CD4-positive, alpha-beta T cell treated with Interleukin-6 for 4 hours (primary cell): Measurements from ENCODE around the gene FXYD3.
A peak's percentile ranks its signal among the peaks of the same experiment; 100 is the strongest.
"Not testable (repeated sequence)": the region's sequence is repeated elsewhere in the genome, so short reads cannot be mapped to it uniquely, and the experiment has no call there.

Experiments
- DNase-seq: peaks from one replicate; pipeline ENCODE4 v3.0.0-alpha.2; 2020; ENCODE audit warnings: mixed read lengths

Gene FXYD3

DNA sequence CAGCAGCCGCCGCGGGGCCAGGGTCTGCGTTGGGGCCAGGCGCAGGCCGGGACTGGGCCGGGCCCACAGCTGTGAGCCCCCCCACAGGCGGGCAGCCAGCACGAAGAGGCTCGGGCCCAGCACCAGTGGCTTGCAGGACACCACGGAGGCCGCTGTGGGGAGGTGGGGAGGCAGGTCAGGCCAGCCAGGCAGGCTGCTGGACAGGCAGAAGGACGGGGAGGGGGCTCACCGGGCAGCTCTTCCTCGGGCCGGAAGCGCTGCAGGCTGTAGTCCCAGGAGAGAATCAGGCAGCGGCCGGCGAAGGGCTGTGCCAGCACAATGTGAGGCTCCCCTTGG, 11.0 kb downstream of the FXYD3 start:
- DNase-seq: no peak

DNA sequence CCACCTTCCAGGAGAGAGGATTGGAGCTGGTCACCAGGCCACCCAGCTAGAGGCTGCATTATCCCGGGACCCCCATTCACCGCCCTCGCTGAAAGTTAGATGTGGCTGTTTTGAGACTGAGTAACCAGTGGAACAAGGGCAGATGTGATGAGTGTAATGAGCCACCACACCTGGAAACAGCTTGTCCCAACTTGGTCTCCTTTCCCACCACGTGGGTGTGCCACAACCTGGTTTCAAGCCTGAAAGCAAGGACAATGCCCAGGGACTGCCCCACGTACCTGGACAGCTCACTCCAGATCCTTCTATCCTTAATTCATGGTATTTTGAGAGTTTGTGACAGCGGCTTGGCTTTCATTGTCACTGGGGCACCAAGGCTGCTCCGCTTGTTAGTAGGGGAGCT, 12.2 kb downstream of the FXYD3 start:
- no peak for DNase-seq

DNA sequence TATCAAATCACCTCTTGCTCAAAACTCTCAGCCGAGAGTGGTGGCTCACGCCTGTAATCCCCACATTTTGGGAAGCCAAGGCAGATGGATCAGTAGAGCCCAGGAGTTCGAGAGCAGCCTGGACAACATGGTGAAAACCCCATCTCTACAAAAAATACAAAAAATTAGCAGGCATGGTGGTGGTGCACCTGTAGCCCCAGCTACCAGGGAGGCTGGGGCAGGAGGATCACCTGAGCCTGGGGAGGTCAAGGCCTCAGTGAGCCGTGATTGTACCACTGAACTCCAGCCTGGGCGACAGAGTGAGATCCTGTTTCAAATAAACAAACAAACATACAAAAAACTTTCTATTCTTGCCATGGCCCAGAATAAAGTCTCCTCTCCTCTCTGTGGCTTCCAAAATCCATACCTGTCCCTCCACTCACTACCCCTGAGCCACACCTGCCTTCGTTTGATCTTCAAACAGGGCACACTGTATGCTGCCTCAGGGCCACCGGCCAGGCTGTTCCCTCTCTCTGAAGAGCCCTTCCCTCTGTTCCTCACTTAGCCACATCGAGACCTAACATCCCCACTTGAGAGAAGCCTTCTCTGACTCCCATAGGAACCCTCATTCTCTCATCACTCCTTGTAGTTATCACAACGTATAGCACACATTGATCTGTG, 12.9 kb downstream of the FXYD3 start:
- no peak for DNase-seq

DNA sequence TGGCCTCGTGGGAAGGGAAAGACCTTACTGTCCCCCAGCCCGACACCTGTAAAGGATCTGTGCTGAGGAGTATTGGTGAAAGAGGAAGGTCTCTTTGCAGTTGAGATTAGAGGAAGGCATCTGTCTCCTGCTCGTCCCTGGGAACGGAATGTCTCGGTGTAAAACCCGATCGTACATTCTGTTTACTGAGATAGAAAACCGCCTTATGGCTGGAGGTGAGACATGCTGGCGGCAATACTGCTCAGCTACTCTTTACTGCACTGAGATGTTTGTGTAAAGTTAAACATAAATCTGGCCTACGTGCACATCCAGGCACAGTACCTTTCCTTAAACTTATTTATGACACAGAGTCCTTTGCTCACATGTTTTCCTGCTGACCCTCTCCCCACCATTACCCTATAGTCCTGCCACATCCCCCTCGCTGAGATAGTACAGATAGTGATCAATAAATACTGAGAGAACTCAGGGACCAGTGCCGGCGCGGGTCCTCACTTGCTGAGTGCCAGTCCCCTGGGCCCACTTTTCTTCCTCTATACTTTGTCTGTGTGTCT, 14.2 kb downstream of the FXYD3 start:
- DNase-seq: not testable (repeated sequence)

DNA sequence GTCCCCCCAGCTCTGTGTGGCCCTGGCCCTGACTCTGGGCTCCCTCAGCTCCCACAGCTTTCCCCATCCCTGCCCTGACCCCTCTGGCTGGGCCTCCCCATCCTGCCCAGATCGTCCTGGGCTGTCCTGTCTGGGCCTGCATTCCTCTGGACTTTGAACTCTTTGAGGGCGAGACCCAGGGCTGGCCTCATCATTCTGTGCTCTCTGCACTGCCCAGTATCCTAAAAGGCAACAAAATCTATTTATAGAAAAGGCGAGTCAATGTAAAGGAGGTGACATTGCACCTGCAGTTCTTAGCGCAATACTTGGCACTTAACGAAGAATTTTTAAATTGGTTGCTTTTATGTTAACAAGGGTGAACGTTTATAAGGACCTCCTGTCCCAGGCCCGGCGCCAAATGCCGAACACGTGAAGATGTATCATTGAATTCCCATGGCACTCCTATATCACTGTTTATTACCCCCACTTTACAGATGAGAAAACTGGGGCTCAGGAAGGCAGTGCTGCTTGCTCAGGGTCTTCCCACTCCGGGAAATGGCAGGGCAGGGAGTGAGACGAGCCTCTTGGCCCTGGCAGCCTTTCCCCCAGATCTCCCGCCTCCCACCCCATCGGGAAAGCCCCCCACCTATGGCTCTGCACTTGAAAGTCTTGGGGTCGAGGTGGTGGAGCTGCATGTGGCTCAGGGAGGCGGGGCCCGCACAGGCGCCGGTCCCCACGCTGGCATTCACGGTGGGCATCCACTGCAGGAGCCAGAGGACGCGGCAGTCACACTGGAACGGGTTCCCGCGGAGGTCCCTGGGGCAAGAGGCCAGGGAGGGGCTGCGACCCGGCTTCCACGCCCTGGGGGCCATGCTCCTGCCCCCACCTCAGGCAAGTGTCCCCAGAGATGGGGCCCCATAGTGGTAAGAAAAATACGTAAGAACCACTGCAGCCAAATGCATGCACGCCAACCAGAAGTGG, 15.4 kb downstream of the FXYD3 start:
- no peak for DNase-seq

DNA sequence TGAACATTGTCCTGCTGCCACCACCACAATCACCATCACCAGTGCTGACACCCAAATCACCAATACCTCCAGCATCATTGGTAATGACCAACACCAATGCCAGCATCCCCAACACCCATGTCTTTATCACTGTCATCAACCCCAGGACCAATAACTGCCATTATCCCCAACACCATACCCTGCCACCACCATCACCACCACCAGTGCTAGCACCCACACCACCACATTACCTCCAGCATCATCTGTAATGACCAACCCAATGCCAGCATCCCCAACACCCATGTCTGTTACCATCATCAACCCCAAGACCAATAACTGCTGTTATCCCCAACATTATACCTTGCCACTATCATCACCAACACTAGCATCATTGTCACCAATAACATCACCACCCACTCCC, 16.6 kb downstream of the FXYD3 start:
- no peak for DNase-seq

DNA sequence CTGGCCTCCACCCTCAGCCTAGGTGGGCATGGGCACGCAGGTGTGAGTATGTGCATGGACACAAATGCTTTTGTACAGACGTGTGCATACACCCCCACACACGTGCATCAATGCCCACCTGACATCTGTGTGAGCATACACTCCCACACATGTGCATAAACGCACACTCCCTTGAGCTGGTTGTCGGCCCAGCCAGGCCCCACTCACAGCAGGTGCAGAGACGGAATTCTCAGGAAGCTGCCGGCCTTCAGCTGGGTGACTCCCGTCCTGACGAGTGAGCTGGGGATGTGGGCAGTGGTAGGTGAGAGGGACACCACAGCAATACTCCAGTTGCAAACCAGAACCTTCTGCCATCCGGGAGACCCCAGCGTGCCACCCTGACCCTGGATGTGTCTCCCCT, 18.2 kb downstream of the FXYD3 start:
- DNase-seq: no peak

DNA sequence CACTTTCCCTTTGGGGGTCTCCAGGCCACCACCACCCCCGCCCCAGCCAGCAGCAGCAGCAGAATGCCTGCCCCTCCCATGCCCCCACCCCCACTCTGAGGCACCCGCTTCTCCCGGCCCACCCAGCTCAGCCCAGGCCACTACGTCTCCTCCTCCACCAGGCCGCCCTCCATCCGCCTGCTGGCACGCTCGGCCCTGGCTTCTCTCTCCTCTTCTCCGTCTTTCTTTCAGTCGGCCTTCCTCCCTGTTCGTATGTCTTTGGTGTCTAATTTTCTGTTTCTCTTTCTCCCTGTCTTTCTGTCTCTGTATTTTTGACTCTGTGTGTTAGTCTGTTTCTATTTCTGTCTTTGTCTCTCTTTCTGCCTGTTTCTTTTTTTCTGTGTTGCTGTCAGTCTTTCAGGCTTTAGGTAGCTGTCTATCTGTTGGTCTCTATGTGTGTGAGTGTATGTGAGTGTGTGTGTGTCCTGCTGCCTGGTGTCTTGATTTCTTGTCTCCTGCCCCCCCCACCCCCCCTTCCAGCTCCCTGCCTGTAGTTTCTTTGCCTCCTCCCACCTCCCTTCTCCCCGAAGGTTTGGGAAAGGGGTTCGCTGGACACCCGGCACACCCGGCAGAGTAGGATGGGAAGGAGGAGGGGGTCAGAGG, 19.1 kb downstream of the FXYD3 start, which contains the start of gene LGI4:
Gene LGI4 (minus strand): TSS at position 459 of the 642 bp plus-strand sequence. CDS start 379 bp downstream, at position 80.
- no peak for DNase-seq

DNA sequence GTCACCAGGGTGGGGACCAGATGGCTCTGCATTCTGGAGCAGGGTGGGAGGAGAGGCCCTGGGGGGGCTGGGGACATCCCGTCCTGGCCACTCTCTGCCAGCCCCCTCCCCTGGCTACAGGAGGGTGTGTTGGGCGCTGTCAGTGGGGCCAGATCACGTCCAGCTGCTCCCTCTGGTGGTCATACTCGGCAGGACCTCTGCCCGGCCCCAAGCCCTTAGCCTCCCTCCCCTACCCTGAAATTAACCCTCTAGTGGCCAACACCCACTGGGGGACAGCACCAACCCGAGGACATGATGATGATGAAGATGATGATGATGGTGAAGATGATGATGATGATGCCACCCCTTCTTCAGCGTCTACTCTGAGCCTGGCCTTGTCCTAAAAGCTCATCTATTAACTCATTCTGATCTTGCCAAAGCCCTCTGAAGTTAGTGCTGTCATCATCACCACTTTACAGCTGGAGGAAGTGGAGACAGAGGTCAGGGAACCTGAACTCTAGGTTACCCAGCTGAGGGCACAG, 19.8 kb downstream of the FXYD3 start:
- DNase-seq: peak; percentile 66

DNA sequence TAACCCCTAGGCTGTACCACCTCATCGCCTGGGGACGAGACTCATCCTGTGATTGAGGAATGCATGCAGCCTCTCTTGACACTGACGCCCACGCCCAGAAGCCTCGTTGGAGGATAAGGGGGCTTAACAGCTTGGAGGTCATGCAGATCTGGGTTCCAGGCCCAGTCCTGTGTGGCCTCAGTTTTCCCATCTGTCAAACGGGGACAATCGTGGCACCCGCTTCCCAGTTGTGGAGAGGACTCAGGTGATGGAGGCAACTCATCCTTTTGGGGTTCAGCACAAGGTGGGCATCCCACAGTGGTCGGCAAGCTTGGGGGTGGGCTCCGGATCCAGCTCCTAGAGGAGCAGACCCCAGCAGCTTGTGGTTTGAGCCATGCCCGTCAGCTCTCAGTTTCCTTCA, 20.6 kb downstream of the FXYD3 start:
- no peak for DNase-seq

DNA sequence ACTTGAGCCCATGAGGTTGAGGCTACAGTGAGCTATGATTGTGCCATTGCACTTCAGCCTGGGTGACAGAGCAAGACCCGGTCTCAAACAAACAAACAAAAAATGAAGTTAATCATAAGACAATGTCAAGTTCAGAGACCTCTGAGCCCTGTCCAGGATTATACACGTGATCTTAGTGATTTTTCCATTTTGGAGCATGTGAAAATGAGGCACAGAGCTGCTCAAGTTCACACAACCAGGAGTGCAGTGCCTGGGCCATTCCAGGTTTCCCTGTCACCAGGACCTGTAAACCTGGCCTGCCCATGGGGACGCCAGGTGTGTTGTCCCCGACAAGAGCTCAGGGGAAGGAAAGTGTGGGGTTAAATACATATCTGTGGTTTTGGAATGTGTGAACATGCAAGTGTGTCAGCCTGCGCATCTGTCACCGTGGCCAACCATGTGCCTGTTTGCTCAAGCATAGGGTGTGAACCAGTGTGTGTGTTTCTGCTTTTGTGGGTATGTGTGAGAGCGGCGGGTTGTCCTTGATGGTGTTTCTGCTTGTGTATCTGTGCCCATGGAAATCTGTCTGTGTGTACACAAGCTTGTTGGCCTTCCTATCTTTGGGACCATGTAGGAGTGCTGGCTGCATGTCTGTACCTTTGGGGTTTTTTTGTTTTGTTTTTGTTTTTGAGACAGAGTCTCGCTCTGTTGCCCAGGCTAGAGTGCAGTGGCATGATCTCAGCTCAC, 21.5 kb downstream of the FXYD3 start:
- no peak for DNase-seq

DNA sequence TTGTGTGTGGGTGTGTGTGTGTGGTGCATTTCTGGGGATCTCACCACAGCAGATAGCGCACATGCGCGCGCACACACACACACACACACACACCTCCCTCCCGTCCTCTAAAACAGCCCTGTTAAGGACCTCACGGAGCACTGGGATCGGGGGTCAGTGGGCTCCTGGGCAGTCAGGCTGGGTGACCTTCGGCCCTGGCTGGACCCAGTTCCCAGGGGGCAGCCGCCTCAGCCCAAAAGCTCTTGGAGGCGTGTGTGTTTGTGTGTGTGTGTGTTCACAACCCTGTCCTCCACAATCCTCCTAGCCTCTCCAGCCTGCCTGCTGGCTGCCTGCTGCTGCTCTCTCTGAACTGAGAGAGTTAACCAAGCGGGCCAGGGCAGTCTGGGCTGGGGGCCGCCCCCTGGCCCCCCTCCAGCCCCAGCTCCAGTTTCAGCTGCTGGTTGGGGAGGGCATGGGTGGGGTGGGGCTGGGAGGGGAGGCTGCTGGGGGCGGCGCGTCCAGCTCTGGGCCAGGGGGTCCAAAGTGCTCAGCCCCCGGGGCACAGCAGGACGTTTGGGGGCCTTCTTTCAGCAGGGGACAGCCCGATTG, 22.8 kb downstream of the FXYD3 start, which contains the start of gene FXYD1:
Gene FXYD1 (plus strand): TSS at position 520 of the 588 bp plus-strand sequence. CDS start 1,256 bp downstream, outside the sequence.
- DNase-seq: no peak

DNA sequence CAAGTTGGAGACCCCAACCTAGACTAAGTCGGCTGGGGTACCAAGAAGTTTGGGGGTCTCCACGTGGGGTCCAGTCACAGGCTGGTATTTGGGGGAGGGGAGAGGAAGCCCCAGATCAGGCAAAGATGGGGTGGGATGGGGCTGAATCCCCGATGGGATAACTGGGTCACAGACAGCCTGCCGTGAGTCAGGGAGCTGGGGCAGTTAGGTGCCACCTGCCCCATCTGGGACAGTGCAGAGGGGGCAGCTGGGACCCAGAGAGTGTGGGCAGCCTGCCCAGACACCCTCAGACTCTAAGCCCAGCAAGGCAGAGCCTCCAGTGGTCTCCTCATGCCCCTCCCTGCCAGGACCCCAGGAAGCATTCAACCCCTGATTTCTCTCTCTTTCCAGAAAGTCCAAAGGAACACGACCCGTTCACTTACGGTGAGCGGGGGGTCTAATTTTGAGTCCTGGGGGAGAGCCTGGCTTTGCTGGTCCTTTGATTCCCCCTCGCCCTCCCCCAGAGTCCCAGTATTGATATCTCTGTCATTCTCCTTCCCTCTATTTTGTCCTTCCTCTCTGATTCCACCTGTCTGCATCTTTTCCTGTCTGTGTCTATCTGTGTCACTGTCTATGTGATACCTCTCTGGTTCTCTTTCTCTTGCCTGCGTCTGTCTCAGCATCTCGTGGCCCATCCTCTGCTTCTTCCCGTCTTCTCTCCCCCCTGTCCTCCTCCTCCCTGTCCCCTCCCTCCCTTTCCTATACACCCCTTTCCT, 24.8 kb downstream of the FXYD3 start:
- DNase-seq: no peak

DNA sequence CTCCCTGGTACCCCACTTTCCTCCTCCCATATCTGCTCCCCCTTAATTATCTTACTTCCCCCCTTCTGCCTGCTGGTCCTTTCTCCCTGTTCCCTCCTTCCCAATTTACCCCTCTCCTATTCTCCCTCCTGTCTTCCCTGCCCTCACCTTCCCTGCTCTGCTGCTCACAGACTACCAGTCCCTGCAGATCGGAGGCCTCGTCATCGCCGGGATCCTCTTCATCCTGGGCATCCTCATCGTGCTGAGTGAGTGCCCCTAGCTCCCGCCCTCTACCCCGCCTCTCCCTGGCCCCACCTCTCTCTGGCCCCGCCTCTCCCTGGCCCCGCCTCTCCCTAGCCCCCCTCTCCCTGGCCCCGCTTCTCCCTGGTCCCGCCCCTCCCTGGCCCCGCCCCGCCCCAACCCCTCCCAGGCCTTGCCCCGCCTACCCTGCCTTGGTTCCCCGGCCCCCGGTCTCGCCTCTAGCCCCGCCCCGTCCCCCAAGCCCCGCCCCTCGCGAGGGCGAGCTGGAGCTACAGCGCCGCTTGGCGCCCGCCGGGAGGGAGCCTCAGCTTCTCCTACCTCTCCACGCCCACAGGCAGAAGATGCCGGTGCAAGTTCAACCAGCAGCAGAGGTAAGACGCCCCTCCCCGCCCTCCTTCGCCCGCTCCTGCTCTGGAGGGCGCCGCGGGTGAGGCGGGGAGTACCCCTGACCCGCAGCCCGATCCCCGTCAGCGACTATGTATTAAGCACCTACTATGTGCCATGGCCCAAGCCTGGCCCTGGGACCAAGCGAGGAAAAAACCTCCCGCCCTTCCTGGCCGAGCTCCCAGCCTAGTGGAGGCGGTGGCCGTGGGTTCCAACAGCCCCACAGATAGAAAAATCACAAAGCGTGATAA, 25.6 kb downstream of the FXYD3 start:
- peak; percentile 98 for DNase-seq

DNA sequence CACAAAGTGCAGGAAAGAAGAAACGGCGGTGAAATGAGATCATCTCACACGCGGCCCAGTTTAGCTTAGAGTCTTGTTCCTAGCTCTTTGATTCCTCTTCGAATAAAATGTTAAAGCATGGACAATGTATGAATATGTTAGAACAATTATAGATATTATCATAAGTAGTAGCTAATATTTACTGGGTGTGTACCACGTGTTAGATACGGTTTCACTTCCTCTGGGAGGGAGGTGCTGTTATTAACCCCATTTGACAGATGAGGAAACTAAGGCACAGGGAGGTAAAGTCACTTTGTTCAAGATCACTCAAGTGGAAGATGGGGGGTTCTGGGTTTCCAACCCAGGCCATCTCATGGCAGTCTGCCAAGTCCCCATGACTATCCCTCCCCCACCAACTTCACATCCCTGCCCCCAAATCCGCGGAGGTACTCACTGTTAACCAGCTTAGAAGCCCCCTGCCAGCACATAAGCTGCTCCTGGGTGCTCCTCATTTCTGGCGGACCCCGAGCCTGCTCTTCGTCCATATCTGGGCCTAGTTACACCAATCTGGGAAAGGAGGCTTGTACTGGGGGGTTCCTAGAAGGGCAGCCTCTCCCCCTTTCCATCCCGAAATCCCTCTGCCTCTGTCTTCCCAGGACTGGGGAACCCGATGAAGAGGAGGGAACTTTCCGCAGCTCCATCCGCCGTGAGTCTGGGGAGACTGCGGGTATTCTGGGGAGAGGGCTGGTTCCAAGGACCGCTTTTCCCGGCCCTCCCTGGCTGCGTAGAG, 26.4 kb downstream of the FXYD3 start:
- peak; percentile 37 for DNase-seq

DNA sequence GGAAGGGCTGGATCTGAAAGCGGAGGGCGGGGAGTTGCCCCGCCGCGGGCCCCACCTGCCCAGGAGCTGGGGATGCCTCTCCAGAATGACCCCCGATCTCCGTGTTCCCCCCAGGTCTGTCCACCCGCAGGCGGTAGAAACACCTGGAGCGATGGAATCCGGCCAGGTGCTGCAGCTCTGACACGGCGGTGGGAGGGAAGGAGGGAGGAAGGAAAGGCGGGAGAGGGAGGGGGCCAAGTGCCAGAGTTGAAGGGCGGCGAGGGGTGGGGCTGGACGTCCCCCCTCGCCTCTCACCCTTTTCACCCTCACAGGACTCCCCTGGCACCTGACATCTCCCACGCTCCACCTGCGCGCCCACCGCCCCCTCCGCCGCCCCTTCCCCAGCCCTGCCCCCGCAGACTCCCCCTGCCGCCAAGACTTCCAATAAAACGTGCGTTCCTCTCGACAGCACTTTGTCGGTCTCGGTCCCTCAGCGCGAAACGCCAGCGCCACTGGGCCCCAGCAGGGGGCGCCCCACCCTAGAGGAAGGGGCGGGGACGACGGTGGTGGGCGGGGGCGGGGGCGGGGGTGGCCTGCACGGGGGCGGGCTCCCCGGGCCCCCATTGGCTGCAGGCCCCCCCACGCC, 27.1 kb downstream of the FXYD3 start:
- peak; percentile 78 for DNase-seq

DNA sequence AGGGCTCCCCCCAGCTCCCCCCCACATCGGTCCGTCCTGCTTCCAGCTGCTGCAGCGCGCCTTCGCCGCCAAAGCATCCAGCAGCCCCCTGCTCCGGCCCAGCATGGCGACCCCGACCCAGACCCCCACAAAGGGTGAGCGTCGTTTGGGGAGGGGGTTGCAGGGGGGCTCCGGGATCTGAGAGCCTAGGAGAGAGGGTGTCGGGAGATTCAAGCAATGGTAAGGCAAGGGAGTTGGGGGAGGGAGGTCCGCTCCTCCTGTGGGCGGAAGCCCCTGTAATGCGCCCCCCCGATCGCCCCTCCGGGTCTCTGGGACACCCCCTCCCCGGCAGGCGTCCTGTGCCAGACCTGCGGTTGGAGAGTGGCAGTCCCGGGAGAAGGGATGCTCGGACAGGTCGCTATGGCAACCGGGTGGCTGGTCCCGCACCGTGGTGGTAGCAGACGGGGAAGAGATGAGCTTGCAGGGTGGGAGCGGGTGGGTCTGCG, 27.6 kb downstream of the FXYD3 start, which contains the start of gene FXYD7:
Gene FXYD7 (plus strand): TSS at position 25 of the 485 bp plus-strand sequence. CDS start 79 bp downstream, at position 104.
- peak; percentile 15 for DNase-seq

DNA sequence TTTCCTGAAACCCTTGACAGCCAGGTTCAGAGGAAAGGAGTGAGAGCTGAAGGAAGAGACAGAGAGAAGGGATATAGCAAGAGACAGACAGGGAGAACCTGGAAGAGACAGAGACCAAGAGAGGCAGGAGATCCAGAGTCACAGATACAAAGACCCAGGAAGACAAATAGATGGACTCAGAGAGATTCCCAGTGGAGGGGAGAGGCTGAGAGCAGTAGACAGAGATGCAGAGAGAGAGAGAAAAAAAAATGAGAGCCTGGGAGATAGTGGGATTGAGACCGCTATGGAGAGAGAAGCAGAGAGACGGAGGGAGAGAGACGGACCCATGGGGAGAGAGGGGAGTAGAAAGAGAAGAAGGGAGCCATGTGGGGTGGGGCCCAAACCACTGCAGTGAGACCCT, 28.2 kb downstream of the FXYD3 start:
- no peak for DNase-seq

DNA sequence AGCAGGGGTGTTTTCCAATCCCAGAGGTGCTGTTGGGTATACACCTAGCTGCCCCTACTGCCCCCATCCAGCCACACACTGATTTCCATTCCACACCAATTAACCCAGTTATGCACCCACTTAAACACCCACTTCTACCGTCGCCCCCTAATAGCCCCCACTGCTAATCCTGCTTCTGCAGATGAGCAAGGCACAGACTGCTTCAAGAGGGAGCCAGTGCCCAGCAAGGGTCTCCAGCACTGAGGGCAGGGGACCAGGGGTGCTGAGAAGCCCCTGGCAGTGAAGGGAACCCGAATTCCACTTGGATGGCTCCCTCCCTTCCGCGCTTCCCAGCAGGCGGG, 28.6 kb downstream of the FXYD3 start:
- DNase-seq: no peak
